ENCODE measurements around the gene DGLUCY. TPM values are rescaled to one million over a fixed set of nuclear protein-coding genes. Genes with fewer than 3 reads are reported as not detected.

The DGLUCY gene
- total and polyA plus RNA-seq, 10 donors = 24.1 to 134 (median 96.7) TPM

- Histone ChIP-seq H3K27me3 (replicated peaks in 1 of 7) (no peaks in the 10 kb centered on the region), H3K4me3 (no peak overlapping the region), H3K27ac (peak overlapping the region in 1 of 8 donors; percentile 59), H3K4me1 (peaks cover 0 to 15% (median 5%) of the 10 kb centered on the region in 6 donors), H3K9me3 (no peaks in the 10 kb centered on the region), H3K36me3 (peaks cover 7 to 80% (median 75%) of the 10 kb centered on the region in 6 donors)
- no peak for TF ChIP-seq POLR2AphosphoS5 (IDR thresholded peaks at IDR 0.05)
- TF ChIP-seq POLR2A (IDR thresholded peaks at IDR 0.05) = no peak
- TF ChIP-seq CTCF (IDR thresholded peaks at IDR 0.05 in 8 of 11, conservative IDR thresholded peaks at IDR 0.05 in 3 of 11) = no peak
- DNase-seq = no peak
- WGBS, 5 donors = 94 to 98% (median 94%) methylated on average over 6 of the region's 6 CpGs
- intact Hi-C loops (cut with DNase I; ENCODE audit: low total_unique reads) = no loop called here
Observed at GRCh38 chr14:91159906-91160305, 46.0 kb downstream of the DGLUCY start.

- intact Hi-C loops (cut with DNase I; ENCODE audit: low total_unique reads) = no loop called here
- H3K4me3 ChIP-seq = no peak overlapping the region
- H3K4me1 ChIP-seq = peaks cover 0 to 5% (median 0%) of the 10 kb centered on the region in 6 donors
- TF ChIP-seq POLR2A (IDR thresholded peaks at IDR 0.05) (no peak), POLR2AphosphoS5 (IDR thresholded peaks at IDR 0.05) (no peak), CTCF (IDR thresholded peaks at IDR 0.05 in 8 of 11, conservative IDR thresholded peaks at IDR 0.05 in 3 of 11) (no peak)
- no peaks in the 10 kb centered on the region for H3K27me3 ChIP-seq (replicated peaks in 1 of 7)
- 93 to 98% (median 94%) methylated on average over 13 to 14 of the region's 14 CpGs for WGBS, 5 donors
- DNase-seq = no peak
- H3K36me3 ChIP-seq = peaks cover 7 to 100% (median 97%) of the 10 kb centered on the region in 6 donors
- H3K9me3 ChIP-seq = no peaks in the 10 kb centered on the region
- H3K27ac ChIP-seq = no peak overlapping the region
Observed at GRCh38 chr14:91163316-91163715, 49.4 kb downstream of the DGLUCY start.

- DNase-seq = no peak
- Histone ChIP-seq H3K4me1 (peaks cover 0 to 5% (median 0%) of the 10 kb centered on the region in 6 donors), H3K4me3 (no peak overlapping the region), H3K27ac (peak overlapping the region in 1 of 8 donors; percentile 5), H3K27me3 (replicated peaks in 1 of 7) (no peaks in the 10 kb centered on the region), H3K9me3 (no peaks in the 10 kb centered on the region), H3K36me3 (peaks cover 7 to 100% (median 97%) of the 10 kb centered on the region in 6 donors)
- TF ChIP-seq CTCF (IDR thresholded peaks at IDR 0.05 in 8 of 11, conservative IDR thresholded peaks at IDR 0.05 in 3 of 11) (no peak), POLR2AphosphoS5 (IDR thresholded peaks at IDR 0.05) (no peak), POLR2A (IDR thresholded peaks at IDR 0.05) (no peak)
- 46 to 77% (median 63%) methylated on average over 1 of the region's 1 CpG for WGBS, 5 donors
- intact Hi-C loops (cut with DNase I; ENCODE audit: low total_unique reads) = no loop called here
Observed at GRCh38 chr14:91164676-91165075, 50.8 kb downstream of the DGLUCY start.

- TF ChIP-seq POLR2AphosphoS5 (IDR thresholded peaks at IDR 0.05) (no peak), CTCF (IDR thresholded peaks at IDR 0.05 in 8 of 11, conservative IDR thresholded peaks at IDR 0.05 in 3 of 11) (no peak), POLR2A (IDR thresholded peaks at IDR 0.05) (no peak)
- intact Hi-C loops (cut with DNase I; ENCODE audit: low total_unique reads) = no loop called here
Observed at GRCh38 chr14:91167380-91167770, 53.5 kb downstream of the DGLUCY start.

More at GRCh38 chr14:91167380-91167770, 53.5 kb downstream of the DGLUCY start:
- H3K4me1 ChIP-seq = peaks cover 0 to 5% (median 0%) of the 10 kb centered on the region in 6 donors
- 89 to 100% (median 94%) methylated on average over 5 of the region's 5 CpGs for WGBS, 5 donors
- H3K27me3 ChIP-seq (replicated peaks in 1 of 7) = no peaks in the 10 kb centered on the region
- no peak overlapping the region for H3K4me3 ChIP-seq
- no peak for DNase-seq
- no peaks in the 10 kb centered on the region for H3K9me3 ChIP-seq
- no peak overlapping the region for H3K27ac ChIP-seq
- H3K36me3 ChIP-seq = peaks cover 0 to 100% (median 91%) of the 10 kb centered on the region in 6 donors

Measured in spleen (tissue), 11 donors.